GM21737 (cell line): Measurements from ENCODE around the gene MAN2A2.
"Not testable (repeated sequence)": the region's sequence is repeated elsewhere in the genome, so short reads cannot be mapped to it uniquely, and the experiment has no call there.

ENCODE experiments used
- ATAC-seq: cut with Tn5 transposase; IDR thresholded peaks from one replicate; pipeline ENCODE4 v1.9.1; 2021; ENCODE audit warnings: mild to moderate bottlenecking, moderate library complexity; ENCODE audit not compliant: unreplicated experiment

The MAN2A2 gene

DNA sequence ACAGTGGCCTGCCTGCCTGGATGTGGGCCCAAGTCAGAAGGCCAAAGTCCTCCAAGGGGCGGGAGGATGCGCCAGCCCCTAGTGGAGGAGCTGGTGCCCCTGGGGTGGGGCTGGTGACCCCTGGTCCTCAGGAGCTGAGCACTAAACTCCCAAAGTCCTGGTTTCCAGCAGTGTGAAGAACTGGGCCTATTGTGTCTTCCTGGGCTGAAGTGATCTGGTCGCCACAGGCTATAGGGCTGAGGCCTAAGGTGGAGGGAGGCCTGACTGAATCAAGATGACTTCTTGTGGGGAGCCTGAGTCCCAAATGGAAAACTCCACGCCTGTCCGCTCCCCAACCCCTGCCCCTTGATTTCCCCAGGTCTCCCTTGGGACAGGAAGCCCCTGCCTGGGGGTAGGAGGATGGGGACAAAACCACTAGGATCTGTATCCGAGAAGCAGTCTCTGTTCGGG lies 19.6 kb upstream of the MAN2A2 start:
- ATAC-seq: no peak

DNA sequence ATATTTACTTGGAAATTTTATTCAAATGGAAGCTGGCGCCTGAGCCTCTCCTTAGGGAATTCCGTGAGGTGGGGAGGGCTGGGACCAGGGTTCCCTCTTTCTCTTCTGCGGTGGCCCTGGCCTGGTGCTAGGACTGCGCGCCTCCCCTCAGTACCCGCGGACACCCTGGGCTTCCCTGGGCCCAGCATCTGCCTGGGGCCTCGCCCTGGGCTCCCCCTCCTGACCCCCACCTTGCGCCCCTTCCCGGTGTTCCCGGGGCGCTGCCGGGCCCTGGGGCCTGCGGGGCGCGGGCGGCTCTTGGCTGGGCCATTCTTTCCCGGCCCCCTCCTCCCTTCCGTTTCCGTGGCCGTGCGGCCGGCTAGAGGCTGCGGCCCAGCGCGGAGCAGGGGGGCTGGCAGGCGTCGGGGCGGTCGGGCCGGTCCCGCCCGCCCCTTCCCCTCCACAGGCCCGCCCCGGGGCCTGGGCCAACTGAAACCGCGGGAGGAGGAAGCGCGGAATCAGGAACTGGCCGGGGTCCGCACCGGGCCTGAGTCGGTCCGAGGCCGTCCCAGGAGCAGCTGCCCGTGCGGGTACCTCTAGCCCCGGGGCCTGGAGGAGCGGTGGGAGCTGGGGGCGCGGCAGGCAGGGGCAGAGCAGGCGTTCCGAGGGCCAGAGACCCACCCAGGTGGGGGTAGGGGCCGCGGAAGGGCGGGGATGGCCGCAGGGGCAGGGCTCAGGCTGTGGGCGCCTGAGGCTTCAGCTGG lies 19.0 kb upstream of the MAN2A2 start, which contains the start of gene FES:
Gene FES, plus strand, starts transcription at position 529 of the 743 bp plus-strand sequence. CDS start 542 bp downstream, outside the sequence.
- ATAC-seq: no peak

DNA sequence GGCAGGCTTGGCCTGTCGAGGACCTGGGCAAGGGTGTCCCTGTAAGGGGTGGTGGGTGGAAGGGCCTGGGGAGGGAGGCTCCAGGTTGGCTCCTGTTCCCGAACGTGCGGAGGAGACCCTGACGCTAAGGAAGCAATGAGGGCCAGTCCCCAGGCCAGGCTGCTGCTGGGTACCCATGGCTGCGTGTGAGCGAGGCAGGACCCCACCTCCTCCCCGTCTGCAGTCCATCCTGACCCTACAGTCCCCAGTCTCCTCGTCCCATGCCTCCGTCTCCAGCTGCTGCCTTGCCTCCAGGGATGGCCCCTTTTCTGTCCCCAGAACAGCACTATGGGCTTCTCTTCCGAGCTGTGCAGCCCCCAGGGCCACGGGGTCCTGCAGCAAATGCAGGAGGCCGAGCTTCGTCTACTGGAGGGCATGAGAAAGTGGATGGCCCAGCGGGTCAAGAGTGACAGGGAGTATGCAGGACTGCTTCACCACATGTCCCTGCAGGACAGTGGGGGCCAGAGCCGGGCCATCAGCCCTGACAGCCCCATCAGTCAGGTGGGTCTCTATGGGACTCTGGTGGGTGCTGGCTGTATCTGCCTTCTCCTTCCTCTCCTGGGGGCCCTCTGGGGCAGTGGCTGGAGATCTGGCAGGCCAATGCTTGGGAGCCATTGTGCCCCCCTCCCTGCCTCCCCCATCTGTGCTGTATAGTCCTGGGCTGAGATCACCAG lies 18.2 kb upstream of the MAN2A2 start:
- no peak for ATAC-seq

DNA sequence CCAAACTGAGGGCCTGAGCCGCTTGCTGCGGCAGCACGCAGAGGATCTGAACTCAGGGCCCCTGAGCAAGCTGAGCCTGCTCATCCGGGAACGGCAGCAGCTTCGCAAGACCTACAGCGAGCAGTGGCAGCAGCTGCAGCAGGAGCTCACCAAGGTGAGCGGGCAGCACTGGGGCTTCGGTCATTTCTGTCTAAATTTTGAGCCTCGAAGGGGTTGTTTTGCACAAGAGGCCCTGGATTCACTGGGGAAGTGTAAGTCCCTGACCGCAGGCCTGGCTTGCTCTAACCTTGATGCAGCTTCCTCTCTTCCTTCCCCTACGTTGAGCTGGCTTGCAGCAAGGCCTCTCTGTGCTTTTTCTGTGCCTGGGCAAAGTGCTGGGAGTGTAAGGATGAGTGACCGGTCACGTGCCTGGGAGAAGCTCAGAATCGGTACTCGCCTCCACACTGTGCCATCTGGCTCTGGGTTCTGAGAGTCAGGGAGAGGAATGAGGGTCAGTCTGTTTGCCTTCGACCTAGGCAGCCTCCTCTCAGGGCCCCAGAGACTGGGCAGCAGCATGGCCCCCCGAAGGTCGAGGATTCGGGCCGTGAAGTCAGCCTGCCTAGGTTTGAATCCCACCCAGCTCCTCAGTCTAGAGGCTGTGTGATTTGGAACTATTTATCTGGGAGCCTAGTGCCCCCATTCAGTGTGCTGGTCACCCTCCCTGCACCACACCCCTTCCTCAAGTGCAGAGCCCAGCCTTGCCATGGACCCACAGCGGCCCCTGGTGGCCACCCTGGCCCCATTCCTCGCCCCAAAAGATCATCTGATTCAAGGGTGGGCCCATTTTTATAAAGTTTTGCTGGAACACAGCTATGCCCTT lies 17.4 kb upstream of the MAN2A2 start:
- ATAC-seq: peak; percentile 50

DNA sequence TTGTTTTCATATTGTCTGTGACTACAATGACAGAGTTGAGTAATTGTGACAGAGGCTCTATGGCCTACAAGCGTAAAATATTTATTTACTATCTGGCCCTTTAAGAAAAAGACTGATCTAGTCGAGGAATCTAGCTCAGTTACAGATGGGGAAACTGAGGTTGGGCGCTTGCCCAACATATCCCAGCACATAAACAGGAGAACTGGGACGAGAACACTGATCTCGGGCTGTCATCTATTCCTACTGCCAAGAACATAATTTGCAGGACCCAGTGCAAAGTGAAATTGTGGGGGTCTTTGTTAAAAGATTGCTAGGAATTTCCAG lies 16.8 kb upstream of the MAN2A2 start:
- no peak for ATAC-seq

DNA sequence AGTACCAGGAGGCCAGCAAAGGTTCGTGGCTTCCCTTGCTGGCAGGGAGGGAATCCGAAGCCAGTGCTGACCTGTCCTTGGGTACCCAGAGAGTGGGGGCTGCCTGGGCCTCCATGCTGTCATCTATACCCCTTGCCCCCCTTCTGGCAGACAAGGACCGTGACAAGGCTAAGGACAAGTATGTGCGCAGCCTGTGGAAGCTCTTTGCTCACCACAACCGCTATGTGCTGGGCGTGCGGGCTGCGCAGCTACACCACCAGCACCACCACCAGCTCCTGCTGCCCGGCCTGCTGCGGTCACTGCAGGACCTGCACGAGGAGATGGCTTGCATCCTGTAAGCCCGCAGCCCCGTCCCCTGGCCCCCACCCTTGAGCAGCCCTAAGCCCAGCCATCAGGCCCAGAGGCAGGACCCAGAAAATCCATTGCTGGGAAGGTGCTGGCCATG lies 16.0 kb upstream of the MAN2A2 start:
- ATAC-seq: no peak

DNA sequence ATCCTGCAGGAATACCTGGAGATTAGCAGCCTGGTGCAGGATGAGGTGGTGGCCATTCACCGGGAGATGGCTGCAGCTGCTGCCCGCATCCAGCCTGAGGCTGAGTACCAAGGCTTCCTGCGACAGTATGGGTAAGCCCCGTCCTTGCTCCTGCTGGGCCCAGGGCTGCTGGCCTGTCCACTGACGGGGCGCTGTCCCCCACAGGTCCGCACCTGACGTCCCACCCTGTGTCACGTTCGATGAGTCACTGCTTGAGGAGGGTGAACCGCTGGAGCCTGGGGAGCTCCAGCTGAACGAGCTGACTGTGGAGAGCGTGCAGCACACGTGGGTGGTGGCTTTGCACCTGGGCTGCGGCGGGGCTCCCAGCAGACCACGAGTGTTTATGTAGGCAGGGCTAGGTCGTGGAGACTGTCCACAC lies 13.8 kb upstream of the MAN2A2 start:
- no peak for ATAC-seq

DNA sequence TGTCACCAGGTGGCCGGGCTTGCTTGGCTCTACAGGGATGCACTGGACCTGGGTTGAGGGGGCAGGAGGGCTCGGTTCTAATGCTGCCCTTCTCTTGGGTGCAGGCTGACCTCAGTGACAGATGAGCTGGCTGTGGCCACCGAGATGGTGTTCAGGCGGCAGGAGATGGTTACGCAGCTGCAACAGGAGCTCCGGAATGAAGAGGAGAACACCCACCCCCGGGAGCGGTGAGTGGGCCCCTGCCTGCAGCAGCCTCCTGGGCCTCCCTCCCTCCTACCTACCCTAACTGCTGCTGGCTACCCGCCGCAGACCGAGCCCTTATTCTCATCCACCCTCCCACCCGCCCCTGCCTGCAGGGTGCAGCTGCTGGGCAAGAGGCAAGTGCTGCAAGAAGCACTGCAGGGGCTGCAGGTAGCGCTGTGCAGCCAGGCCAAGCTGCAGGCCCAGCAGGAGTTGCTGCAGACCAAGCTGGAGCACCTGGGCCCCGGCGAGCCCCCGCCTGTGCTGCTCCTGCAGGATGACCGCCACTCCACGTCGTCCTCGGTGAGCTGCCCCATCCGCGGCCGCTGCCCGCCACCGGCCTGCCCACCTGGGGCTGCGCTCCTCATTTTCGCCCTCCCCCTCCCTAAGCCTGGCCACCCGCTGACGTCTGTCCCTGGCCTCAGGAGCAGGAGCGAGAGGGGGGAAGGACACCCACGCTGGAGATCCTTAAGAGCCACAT lies 13.2 kb upstream of the MAN2A2 start:
- ATAC-seq: no peak

DNA sequence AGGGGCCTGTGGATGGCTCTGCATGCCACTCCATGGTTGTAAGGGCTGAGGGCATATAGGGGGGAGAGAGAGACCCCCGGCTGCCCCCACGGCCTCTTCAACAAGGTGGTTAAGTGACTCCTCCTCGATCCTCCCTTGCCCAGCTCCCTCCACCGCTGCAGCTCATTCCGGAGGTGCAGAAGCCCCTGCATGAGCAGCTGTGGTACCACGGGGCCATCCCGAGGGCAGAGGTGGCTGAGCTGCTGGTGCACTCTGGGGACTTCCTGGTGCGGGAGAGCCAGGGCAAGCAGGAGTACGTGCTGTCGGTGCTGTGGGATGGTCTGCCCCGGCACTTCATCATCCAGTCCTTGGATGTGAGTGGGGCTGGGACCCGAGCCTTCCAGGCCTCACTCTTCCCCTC lies 12.3 kb upstream of the MAN2A2 start:
- no peak for ATAC-seq

DNA sequence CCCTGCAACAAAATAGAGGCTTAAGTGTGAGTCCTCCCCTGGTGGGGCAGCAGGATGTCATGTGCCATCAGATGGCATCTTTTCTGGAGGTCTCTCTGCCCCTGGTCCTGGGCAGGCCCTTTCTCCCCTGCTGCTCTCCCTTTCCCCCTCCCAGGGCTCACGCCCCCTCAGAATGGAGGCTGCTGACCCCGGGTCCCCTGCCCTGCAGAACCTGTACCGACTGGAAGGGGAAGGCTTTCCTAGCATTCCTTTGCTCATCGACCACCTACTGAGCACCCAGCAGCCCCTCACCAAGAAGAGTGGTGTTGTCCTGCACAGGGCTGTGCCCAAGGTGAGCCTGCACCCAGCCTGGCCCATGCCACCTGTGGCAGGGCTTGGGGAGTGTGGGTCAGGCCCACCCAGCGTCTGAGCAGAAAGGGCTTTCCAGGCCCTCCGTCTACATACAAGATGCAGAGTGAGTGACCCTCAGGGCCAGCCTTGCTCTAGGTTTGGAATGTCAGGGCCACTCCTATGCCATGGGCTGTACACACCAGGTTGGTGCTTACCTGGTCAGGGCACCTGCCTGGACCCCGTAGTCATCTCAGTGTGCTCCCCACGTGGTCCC lies 11.7 kb upstream of the MAN2A2 start:
- no peak for ATAC-seq

DNA sequence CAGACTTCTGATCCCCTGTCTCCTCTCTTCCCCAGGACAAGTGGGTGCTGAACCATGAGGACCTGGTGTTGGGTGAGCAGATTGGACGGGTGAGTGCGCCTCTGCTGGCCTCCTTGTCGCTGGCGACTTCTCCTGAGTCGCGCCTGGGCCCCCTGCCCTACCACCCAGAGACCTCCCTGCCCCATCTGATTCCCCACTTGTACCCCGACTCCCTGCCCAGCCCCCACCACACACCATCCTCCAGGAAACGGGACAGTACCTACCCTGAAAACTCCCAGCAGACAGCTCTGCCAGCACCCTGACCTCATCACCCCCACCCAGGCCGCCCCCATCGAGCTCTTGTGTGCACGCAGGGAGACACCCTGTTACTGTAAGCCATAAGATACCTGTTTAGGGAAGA lies 11.1 kb upstream of the MAN2A2 start:
- no peak for ATAC-seq

DNA sequence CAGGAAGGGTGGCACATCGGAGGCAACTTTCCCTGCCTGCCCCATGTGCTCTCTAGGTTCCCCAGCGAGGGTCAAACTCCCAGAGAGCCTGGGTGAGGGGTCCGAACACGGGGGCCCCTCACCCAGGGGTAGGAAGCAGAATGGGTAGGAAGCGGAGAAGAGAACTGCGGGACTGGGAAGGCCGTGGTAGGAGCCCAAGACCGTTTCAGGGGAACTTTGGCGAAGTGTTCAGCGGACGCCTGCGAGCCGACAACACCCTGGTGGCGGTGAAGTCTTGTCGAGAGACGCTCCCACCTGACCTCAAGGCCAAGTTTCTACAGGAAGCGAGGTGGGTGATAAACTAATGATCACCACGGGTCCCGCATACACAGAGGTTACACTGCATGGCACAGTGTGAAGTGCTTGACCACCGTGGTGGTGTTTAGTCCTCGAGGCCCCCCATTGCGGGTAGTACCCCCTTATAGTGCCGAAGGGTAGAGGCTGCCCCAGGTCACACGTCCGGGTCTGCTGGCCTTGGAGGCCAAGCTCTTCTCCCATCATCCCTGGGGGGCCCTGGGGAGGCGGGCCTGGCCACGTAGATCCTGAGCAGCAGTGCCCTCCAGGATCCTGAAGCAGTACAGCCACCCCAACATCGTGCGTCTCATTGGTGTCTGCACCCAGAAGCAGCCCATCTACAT lies 10.5 kb upstream of the MAN2A2 start:
- no peak for ATAC-seq

DNA sequence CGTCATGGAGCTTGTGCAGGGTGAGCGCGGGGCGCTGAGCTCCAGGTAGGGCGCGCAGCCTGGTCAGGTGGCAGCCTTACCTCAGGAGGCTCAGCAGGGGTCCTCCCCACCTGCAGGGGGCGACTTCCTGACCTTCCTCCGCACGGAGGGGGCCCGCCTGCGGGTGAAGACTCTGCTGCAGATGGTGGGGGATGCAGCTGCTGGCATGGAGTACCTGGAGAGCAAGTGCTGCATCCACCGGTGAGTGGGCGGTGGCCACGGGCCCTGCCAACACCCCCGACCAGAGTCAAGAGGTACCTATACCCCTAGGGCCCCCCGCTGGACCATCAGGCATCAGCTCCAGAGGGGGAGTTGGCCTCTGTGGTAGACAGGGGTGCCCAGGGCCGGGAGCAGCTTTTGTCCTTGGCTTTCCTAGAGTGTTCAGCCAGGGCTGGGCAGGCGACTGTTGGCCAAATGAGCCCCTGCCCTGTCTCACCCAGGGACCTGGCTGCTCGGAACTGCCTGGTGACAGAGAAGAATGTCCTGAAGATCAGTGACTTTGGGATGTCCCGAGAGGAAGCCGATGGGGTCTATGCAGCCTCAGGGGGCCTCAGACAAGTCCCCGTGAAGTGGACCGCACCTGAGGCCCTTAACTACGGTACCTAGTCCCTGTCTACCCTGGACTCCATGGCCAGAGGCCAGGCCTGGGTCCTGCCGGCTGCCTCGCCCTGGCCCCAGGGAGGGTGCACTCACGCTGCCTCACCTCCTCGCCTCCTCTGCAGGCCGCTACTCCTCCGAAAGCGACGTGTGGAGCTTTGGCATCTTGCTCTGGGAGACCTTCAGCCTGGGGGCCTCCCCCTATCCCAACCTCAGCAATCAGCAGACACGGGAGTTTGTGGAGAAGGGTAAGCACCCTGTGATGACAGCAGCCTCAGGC lies 9.7 kb upstream of the MAN2A2 start:
- ATAC-seq: no peak

DNA sequence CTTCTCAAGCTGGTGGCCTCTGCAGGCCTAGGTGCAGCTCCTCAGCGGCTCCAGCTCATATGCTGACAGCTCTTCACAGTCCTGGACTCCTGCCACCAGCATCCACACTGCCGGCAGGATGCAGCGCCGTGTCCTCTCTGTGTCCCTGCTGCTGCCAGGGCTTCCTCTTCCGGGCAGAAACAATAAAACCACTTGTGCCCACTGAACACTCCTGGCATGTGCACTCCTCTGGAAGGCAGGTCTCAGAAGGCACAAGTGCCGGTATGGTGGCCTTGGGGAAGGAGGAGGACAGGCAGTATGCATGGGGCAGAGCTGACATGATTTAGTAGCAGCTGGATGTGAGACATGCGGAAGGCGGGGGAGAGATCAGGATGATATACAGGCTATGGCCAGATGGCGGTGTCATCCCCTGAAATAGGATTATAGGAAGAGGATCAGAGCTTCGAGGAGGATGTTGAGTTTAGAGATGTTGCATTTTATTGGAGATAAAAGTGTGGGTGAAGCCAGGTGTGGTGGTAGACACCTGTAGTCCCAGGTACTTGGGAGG lies 7.5 kb upstream of the MAN2A2 start:
- ATAC-seq: no peak

DNA sequence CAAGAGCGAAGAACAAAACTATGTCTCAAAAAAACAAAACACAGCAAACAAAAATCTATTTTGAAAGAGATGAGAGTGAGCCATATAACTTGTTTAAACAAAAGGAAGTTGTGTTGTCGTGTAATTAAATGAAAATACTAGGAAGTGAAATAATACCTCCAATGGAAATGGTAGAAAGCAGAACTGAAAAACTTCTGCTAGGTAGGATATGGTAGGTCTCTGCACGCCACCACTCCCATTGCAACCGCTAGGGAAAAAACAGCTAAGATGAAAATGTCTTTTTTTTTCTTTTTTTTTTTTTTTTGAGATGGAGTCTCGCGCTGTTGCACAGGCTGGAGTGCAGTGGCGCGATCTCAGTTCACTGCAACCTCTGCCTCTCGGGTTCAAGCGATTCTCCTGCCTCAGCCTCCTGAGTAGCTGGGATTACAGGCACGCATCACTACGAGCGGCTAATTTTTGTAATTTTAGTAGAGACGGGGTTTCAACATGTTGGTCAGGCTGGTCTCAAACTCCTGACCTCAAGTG lies 5.9 kb upstream of the MAN2A2 start:
- ATAC-seq: not testable (repeated sequence)

DNA sequence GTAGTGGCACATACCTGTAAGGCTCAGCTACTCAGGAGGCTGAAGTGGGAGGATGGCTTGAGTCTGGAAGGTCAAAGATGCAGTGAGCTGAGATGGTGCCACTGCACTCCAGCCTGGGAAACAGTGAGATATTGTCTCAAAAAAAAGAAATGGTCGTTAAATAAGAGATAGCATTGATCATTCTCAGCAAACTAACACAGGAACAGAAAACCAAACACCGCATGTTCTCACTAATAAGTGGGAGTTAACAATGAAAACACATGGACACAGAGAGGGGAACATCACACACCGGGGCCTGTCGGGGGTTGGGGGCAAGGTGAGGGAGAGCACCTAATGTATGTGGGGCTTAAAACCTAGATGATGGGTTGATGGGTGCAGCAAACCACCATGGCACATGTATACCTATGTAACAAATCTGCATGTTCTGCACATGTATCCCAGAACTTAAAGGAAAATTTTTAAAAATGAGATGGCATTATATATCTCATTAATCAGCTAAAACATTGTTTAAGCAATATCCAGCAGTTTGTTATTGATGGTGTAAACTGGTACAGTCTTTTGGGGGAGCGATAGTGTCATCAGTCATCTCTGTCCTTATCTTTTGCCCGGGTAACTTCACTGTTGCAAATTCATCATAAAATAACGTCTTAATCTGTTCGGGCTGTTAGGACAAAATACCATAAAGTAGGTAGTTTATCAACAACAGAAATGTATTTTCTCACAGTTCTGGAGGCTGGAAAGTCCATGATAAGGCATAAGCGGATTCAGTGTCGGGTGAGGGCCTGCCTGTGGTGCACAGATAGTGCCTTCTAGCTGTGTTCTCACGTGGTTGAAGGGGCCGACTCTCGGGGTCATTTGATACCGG lies 1.7 kb upstream of the MAN2A2 start:
- no peak for ATAC-seq
